Ishikawa (cell line): Measurements from ENCODE around the gene SLU7.
A peak's percentile ranks its signal among the peaks of the same experiment; 100 is the strongest.

ENCODE experiments used
- CEBPB ChIP-seq: IDR thresholded peaks from 2 replicates; pipeline ENCODE4 v1.6.1; 2012
- CREB1 ChIP-seq: IDR thresholded peaks from 2 replicates; pipeline ENCODE4 v1.6.1; 2012; ENCODE audit warnings: low read depth
- EGR1 ChIP-seq: IDR thresholded peaks from 2 replicates; pipeline ENCODE4 v1.6.1; 2012
- EP300 ChIP-seq: IDR thresholded peaks from 2 replicates; pipeline ENCODE4 v1.6.1; 2012; ENCODE audit warnings: borderline replicate concordance
- FOXM1 ChIP-seq: IDR thresholded peaks from 2 replicates; pipeline ENCODE4 v1.6.1; 2012; ENCODE audit warnings: low read depth, borderline replicate concordance
- NFIC ChIP-seq: IDR thresholded peaks from 2 replicates; pipeline ENCODE4 v1.6.1; 2012
- RAD21 ChIP-seq: IDR thresholded peaks from 2 replicates; pipeline ENCODE4 v1.6.1; 2012; ENCODE audit warnings: low read depth
- TAF1 ChIP-seq: IDR thresholded peaks from 2 replicates; pipeline ENCODE4 v1.6.1; 2012; ENCODE audit warnings: low read depth, mild to moderate bottlenecking
- TCF12 ChIP-seq: IDR thresholded peaks from 2 replicates; pipeline ENCODE4 v1.6.1; 2012; ENCODE audit warnings: low read depth
- TEAD4 ChIP-seq: IDR thresholded peaks from 2 replicates; pipeline ENCODE4 v1.6.1; 2012
- YY1 ChIP-seq: IDR thresholded peaks from 2 replicates; pipeline ENCODE4 v1.6.1; 2012; ENCODE audit warnings: low read depth
- ZBTB7A ChIP-seq: IDR thresholded peaks from 2 replicates; pipeline ENCODE4 v1.6.1; 2012; ENCODE audit warnings: low read depth
- TF ChIP-seq, protein P1 (sequence below): IDR thresholded peaks from 2 replicates; pipeline ENCODE4 v1.6.1; 2012
- TF ChIP-seq, protein P2 (sequence below): IDR thresholded peaks from 2 replicates; pipeline ENCODE4 v1.6.1; 2012
- TF ChIP-seq, protein P3 (sequence below): IDR thresholded peaks from 2 replicates; pipeline ENCODE4 v1.6.1; 2012; ENCODE audit warnings: low read depth, mild to moderate bottlenecking

Gene SLU7

DNA sequence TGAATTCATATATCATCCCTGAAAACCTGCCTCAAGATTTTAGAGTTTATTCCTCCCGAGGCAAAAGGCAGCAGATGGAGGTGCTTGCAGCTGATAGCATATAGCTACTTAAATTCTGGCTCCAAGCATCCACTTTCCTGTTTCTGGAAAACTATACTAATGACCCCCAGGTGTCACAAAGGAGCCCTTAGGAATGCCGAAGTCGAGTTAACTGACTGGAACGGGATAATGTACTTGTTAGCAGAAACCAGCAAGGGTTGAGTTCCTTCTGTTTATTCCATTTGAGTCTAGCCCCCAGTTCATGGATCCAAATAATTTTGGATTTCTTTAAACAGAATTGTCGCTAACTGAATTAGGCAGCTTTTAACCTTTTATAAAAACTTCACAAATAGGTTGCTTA, 47.2 kb upstream of the SLU7 start:
- TF ChIP-seq CREB1 (no peak), EGR1 (no peak), ZBTB7A (no peak), YY1 (no peak), TAF1 (no peak), TCF12 (no peak), TEAD4 (no peak), FOXM1 (no peak), EP300 (no peak), RAD21 (no peak), CEBPB (no peak), NFIC (no peak)
- TF ChIP-seq, protein P1, sequence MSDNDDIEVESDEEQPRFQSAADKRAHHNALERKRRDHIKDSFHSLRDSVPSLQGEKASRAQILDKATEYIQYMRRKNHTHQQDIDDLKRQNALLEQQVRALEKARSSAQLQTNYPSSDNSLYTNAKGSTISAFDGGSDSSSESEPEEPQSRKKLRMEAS: no peak
- TF ChIP-seq, protein P2, sequence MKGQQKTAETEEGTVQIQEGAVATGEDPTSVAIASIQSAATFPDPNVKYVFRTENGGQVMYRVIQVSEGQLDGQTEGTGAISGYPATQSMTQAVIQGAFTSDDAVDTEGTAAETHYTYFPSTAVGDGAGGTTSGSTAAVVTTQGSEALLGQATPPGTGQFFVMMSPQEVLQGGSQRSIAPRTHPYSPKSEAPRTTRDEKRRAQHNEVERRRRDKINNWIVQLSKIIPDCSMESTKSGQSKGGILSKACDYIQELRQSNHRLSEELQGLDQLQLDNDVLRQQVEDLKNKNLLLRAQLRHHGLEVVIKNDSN: no peak
- TF ChIP-seq, protein P3, sequence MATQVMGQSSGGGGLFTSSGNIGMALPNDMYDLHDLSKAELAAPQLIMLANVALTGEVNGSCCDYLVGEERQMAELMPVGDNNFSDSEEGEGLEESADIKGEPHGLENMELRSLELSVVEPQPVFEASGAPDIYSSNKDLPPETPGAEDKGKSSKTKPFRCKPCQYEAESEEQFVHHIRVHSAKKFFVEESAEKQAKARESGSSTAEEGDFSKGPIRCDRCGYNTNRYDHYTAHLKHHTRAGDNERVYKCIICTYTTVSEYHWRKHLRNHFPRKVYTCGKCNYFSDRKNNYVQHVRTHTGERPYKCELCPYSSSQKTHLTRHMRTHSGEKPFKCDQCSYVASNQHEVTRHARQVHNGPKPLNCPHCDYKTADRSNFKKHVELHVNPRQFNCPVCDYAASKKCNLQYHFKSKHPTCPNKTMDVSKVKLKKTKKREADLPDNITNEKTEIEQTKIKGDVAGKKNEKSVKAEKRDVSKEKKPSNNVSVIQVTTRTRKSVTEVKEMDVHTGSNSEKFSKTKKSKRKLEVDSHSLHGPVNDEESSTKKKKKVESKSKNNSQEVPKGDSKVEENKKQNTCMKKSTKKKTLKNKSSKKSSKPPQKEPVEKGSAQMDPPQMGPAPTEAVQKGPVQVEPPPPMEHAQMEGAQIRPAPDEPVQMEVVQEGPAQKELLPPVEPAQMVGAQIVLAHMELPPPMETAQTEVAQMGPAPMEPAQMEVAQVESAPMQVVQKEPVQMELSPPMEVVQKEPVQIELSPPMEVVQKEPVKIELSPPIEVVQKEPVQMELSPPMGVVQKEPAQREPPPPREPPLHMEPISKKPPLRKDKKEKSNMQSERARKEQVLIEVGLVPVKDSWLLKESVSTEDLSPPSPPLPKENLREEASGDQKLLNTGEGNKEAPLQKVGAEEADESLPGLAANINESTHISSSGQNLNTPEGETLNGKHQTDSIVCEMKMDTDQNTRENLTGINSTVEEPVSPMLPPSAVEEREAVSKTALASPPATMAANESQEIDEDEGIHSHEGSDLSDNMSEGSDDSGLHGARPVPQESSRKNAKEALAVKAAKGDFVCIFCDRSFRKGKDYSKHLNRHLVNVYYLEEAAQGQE: no peak

DNA sequence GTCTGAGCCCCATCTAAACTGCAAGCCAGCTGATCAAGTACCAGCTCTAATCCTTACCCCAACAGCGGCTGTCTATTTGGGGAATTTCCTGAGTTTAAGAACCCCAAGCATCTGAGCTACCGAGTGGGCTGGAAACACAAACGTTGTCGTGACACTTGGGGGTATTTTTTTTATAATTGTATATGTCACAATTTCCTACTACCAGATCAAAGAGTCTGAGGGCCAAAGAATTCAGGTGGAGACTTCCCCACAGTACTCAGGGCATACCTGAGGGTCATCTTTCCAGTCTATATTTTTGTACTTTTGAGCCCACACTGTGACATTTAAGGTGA, 45.6 kb upstream of the SLU7 start:
- TF ChIP-seq EGR1 (no peak), NFIC (no peak), FOXM1 (no peak), RAD21 (no peak), YY1 (no peak), TAF1 (no peak), TEAD4 (no peak), ZBTB7A (no peak), TCF12 (no peak), EP300 (no peak), CREB1 (no peak), CEBPB (no peak)
- TF ChIP-seq, protein P1: no peak
- TF ChIP-seq, protein P2: no peak
- TF ChIP-seq, protein P3: no peak

DNA sequence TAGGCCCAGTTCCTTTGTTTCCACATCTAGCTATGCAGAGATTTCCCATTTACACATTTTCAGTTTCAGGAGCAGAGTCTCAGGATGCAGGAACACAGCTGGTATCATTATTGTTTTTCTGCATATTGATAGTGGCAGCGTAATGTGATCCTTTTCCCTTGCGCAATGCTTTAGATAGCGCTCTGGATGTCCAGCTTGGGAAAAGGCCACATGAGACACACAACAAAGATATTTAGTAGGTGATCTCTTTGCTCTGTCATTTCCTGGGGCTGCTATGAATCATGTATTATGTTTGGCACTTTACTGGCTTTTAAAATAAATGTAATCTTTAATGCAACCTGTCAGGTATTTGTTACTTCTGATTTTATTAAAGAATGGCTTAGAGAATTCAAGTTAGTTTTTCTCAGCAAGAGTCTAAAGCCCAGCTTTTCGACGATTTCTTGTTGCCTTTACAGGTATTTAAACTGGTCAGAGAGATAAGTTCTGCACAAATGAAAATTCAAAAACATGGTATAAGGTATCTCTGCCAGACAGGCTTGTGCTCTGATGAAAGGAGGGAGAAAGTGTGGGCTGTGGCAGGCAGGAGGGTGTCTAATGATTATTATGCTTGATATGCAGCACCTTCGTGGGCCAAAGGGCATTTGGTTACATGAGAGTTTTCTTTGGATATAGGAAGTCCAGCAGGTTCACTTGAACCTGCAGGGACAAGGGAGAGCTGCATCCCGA, 45.0 kb upstream of the SLU7 start:
- TF ChIP-seq CEBPB (peak; percentile 78), NFIC (no peak), YY1 (no peak)

DNA sequence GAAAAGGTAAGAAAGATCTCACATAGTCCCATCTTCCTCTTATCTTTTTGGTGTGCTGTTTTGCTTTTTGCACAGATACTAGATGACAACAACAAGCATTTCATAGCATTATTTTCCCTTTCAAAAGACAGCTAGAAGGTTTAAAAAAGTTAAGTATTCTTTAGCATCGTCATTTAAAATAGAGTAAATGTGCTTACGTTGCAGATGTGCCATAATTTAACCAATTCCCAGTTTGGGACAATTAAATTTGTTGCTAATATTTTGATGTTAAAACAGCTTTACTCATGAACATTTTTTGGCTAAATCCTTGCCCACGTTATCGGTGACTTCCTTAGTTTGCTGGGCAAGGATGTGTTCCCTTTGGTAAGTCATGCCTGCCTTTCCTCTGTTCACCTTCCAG, 44.3 kb upstream of the SLU7 start:
- TF ChIP-seq YY1: no peak
- TF ChIP-seq NFIC: no peak
- TF ChIP-seq, protein P2: no peak
- no peak for TF ChIP-seq TEAD4
- TF ChIP-seq, protein P1: no peak
- no peak for TF ChIP-seq EGR1
- TF ChIP-seq TAF1: no peak
- no peak for TF ChIP-seq TCF12
- no peak for TF ChIP-seq RAD21
- no peak for TF ChIP-seq EP300

DNA sequence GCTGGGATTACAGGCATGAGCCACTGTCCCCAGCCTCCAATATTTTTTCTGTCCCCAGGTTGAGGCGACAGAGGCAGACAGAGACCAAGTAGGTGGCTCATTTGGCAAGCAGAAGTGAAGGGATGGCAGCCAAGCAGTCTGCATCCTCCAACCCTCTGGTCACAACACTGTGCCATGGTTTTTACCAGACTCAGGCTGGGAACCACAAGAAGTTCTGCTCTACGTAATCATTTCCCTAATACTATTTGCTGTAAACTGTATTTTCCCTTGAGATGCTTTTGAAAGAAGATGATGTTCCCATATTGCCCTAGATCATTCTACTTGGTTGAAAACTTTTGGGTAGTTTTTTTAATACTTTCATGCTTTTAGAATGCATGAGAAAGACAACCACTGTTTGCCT, 43.3 kb upstream of the SLU7 start:
- TF ChIP-seq, protein P1: no peak
- TF ChIP-seq, protein P2: no peak
- TF ChIP-seq CEBPB (no peak), TCF12 (no peak), YY1 (no peak), NFIC (no peak), FOXM1 (no peak), EGR1 (no peak), TAF1 (no peak), ZBTB7A (no peak), RAD21 (no peak), TEAD4 (no peak), EP300 (no peak), CREB1 (no peak)
- TF ChIP-seq, protein P3: no peak
